GM23338 (cell line): ENCODE results near the gene GJA3. TPM values are rescaled to one million over a fixed set of nuclear protein-coding genes. Genes with fewer than 3 reads are reported as not detected.

Experiments
- ATAC-seq: fragments of 200-7000 bp; cut with Tn5 transposase; 3 replicates; pipeline ENCODE4 v1.9.1; 2020
- DNase-seq: peaks from one replicate; pipeline ENCODE4 v3.0.0-alpha.2; 2015; ENCODE audit warnings: low spot score
- H2AFZ ChIP-seq: fragments of 200-600 bp; sonication (generic); 2 replicates; pipeline ENCODE4 v1.8.0; 2016; ENCODE audit warnings: antibody characterized with exemption, mild to moderate bottlenecking, moderate library complexity
- H3F3A ChIP-seq: fragments of 200-600 bp; sonication (generic); replicated peaks from 2 replicates; pipeline ENCODE4 v1.8.0; 2017; ENCODE audit warnings: antibody characterized with exemption, mixed run types, low read depth
- H3K27ac ChIP-seq: fragments of 200-600 bp; sonication (generic); 2 replicates; pipeline ENCODE4 v1.6.1; 2016; ENCODE audit warnings: low read depth
- H3K27me3 ChIP-seq: fragments of 200-600 bp; sonication (generic); 2 replicates; pipeline ENCODE4 v1.8.0; 2016; ENCODE audit warnings: mild to moderate bottlenecking, mixed run types, moderate library complexity; ENCODE audit not compliant: insufficient read depth
- H3K36me3 ChIP-seq: fragments of 200-600 bp; sonication (generic); 2 replicates; pipeline ENCODE4 v1.8.0; 2016; ENCODE audit warnings: mild to moderate bottlenecking; ENCODE audit not compliant: insufficient read depth
- H3K4me1 ChIP-seq: fragments of 200-600 bp; sonication (generic); 2 replicates; pipeline ENCODE4 v1.8.0; 2016; ENCODE audit warnings: mild to moderate bottlenecking, moderate library complexity; ENCODE audit not compliant: insufficient read depth
- H3K4me2 ChIP-seq: fragments of 200-600 bp; sonication (generic); 2 replicates; pipeline ENCODE4 v1.7.1; 2017; ENCODE audit warnings: mixed run types
- H3K4me3 ChIP-seq: fragments of 200-600 bp; sonication (generic); 2 replicates; pipeline ENCODE4 v1.6.1; 2016; ENCODE audit warnings: mixed run types
- H3K79me2 ChIP-seq: fragments of 200-600 bp; sonication (generic); replicated peaks from 2 replicates; pipeline ENCODE4 v1.8.0; 2017; ENCODE audit warnings: mild to moderate bottlenecking; ENCODE audit not compliant: insufficient read depth
- H3K9me2 ChIP-seq: fragments of 200-600 bp; sonication (generic); 2 replicates; pipeline ENCODE4 v1.8.0; 2017; ENCODE audit not compliant: insufficient read depth
- H4K20me1 ChIP-seq: fragments of 200-600 bp; sonication (generic); replicated peaks from 2 replicates; pipeline ENCODE4 v1.8.0; 2017; ENCODE audit warnings: mild to moderate bottlenecking; ENCODE audit not compliant: insufficient read depth
- H3K27ac Mint-ChIP-seq: 2 replicates; pipeline ENCODE4 v1.8.0; 2020; ENCODE audit warnings: inconsistent platforms, mild to moderate bottlenecking, moderate library complexity, mixed read lengths
- H3K27me3 Mint-ChIP-seq: 3 replicates; pipeline ENCODE4 v1.8.0; 2022; ENCODE audit warnings: low read depth, mild to moderate bottlenecking, moderate library complexity, mixed read lengths, inconsistent platforms; ENCODE audit not compliant: insufficient read depth, poor library complexity
- H3K36me3 Mint-ChIP-seq: 3 replicates; pipeline ENCODE4 v1.8.0; 2021; ENCODE audit warnings: low read depth, mild to moderate bottlenecking, inconsistent platforms, moderate library complexity, mixed read lengths
- H3K4me1 Mint-ChIP-seq: 3 replicates; pipeline ENCODE4 v1.8.0; 2020; ENCODE audit warnings: mild to moderate bottlenecking, inconsistent platforms, mixed read lengths
- H3K4me3 Mint-ChIP-seq: 3 replicates; pipeline ENCODE4 v1.8.0; 2021; ENCODE audit warnings: moderate library complexity, mild to moderate bottlenecking, inconsistent platforms, mixed read lengths
- H3K9me3 Mint-ChIP-seq: 3 replicates; pipeline ENCODE4 v1.8.0; 2020; ENCODE audit warnings: moderate library complexity, mild to moderate bottlenecking, inconsistent platforms, mixed read lengths
- CREB1 ChIP-seq: fragments of 250-450 bp; sonication (Bioruptor Pico); IDR thresholded peaks from 2 replicates; pipeline ENCODE4 v1.5.0; 2020; ENCODE audit warnings: low read depth, mild to moderate bottlenecking, moderate library complexity
- CTCF ChIP-seq, 2 experiments: fragments of 200-600 bp in 1 of 2; sonication (generic) in 1 of 2; conservative IDR thresholded peaks; 2 replicates each; pipeline versions ENCODE4 v1.5.1 to v1.6.1; 2016 to 2017; ENCODE audit warnings: antibody characterized with exemption in 2 of 2, low read depth in 2 of 2, mild to moderate bottlenecking in 2 of 2, moderate library complexity in 1 of 2
- ETS1 ChIP-seq: IDR thresholded peaks from 2 replicates; pipeline ENCODE4 v1.6.1; 2016; ENCODE audit warnings: antibody characterized with exemption
- EZH2 ChIP-seq: fragments of 200-600 bp; sonication (generic); IDR thresholded peaks from one replicate; pipeline ENCODE4 v1.8.0; 2017; ENCODE audit warnings: antibody characterized with exemption, mild to moderate bottlenecking, low read depth; ENCODE audit not compliant: unreplicated experiment
- EZH2phosphoT487 ChIP-seq: fragments of 200-600 bp; sonication (generic); IDR thresholded peaks from one replicate; pipeline ENCODE4 v1.8.1; 2018; ENCODE audit warnings: antibody characterized with exemption; ENCODE audit not compliant: unreplicated experiment
- JUNB ChIP-seq: IDR thresholded peaks from one replicate; pipeline ENCODE4 v1.6.1; 2016; ENCODE audit warnings: antibody characterized with exemption; ENCODE audit not compliant: unreplicated experiment
- NANOG ChIP-seq: IDR thresholded peaks from 2 replicates; pipeline ENCODE4 v1.6.1; 2016; ENCODE audit warnings: antibody characterized with exemption, borderline replicate concordance
- POLR2AphosphoS5 ChIP-seq: IDR thresholded peaks from 2 replicates; pipeline ENCODE4 v1.6.1; 2016; ENCODE audit warnings: antibody characterized with exemption, low read depth
- REST ChIP-seq: IDR thresholded peaks from one replicate; pipeline ENCODE4 v1.6.1; 2018; ENCODE audit warnings: antibody characterized with exemption; ENCODE audit not compliant: unreplicated experiment
- STAT1 ChIP-seq: IDR thresholded peaks from one replicate; pipeline ENCODE4 v1.6.1; 2016; ENCODE audit warnings: antibody characterized with exemption; ENCODE audit not compliant: unreplicated experiment
- ZNF114 ChIP-seq: fragments of 250-450 bp; sonication (Bioruptor Pico); IDR thresholded peaks from 2 replicates; pipeline ENCODE4 v1.5.0; 2020; ENCODE audit warnings: mild to moderate bottlenecking, moderate library complexity
- ZNF331 ChIP-seq: fragments of 250-450 bp; sonication (Bioruptor Pico); IDR thresholded peaks from 2 replicates; pipeline ENCODE4 v1.5.0; 2020; ENCODE audit warnings: low read depth, mild to moderate bottlenecking, moderate library complexity
- ZNF462 ChIP-seq: fragments of 250-450 bp; sonication (Bioruptor Pico); IDR thresholded peaks from 2 replicates; pipeline ENCODE4 v1.5.0; 2020; ENCODE audit warnings: mild to moderate bottlenecking, moderate library complexity
- polyA plus RNA-seq: library from polyadenylated mRNA; unstranded; fragments of >200 nt; fragmentation: Nextera tagmentation; extraction: Ambion mirVana; gene quantifications from 2 replicates; pipeline ENCODE4 v1.2.1, GENCODE V29; 2016
- total RNA-seq: library from RNA; depleted of rRNA; stranded (reverse); fragments of >200 nt; shearing (Covaris generic); gene quantifications from 2 replicates; pipeline ENCODE4 v1.2.3, GENCODE V29; 2014

GJA3 gene
- total and polyA plus RNA-seq, 2 experiments from 2014 or later, result 0.17 to 0.23 TPM

- H3K27me3 Mint-ChIP-seq, result peaks cover 60% of the 10 kb centered on the region
- H4K20me1 ChIP-seq, result peaks cover 18% of the 10 kb centered on the region
Observed at GRCh38 chr13:20195801-20196200, 34.9 kb upstream of the GJA3 start.

More at GRCh38 chr13:20195801-20196200, 34.9 kb upstream of the GJA3 start:
- ATAC-seq (no peak), DNase-seq (no peak)
- peaks cover 6% of the 10 kb centered on the region; the same call in 1 of the 3 replicates for H3K9me3 Mint-ChIP-seq
- no peak overlapping the region for H3K4me2 ChIP-seq
- no peaks in the 10 kb centered on the region; the same call in 1 of the 2 replicates for H3K36me3 ChIP-seq
- no peak overlapping the region for H3K4me3 Mint-ChIP-seq
- H3K79me2 ChIP-seq, result no peaks in the 10 kb centered on the region
- no peak overlapping the region for H3K4me3 ChIP-seq
- H3K4me1 Mint-ChIP-seq, result peaks cover 18% of the 10 kb centered on the region
- no peaks in the 10 kb centered on the region for H3K9me2 ChIP-seq
- TF ChIP-seq STAT1 (no peak), CREB1 (no peak), ZNF331 (no peak), CTCF (conservative IDR thresholded peaks at IDR 0.05; ENCODE audit: low read depth in 2 of 2) (no peak), ZNF462 (no peak), ZNF114 (CRISPR knock-in tag) (no peak), JUNB (no peak), EZH2phosphoT487 (no peak), REST (no peak), EZH2 (no peak), POLR2AphosphoS5 (no peak), NANOG (no peak), ETS1 (no peak)
- H3K27ac ChIP-seq, result no peak overlapping the region
- no peak overlapping the region for H2AFZ ChIP-seq
- H3K27ac Mint-ChIP-seq, result no peak overlapping the region
- H3F3A ChIP-seq, result peaks cover 11% of the 10 kb centered on the region; the same call in 1 of the 2 replicates
- no peaks in the 10 kb centered on the region for H3K36me3 Mint-ChIP-seq
- peaks cover 73% of the 10 kb centered on the region for H3K27me3 ChIP-seq
- H3K4me1 ChIP-seq, result peaks cover 19% of the 10 kb centered on the region
